H1 (cell line): ENCODE measurements around the gene TBC1D17. TPM values are rescaled to one million over a fixed set of nuclear protein-coding genes. Genes with fewer than 3 reads are reported as not detected.

ENCODE experiments used
- CEBPB ChIP-seq: IDR thresholded peaks from 2 replicates; pipeline ENCODE4 v1.6.1; 2012; ENCODE audit warnings: low read depth, low read length
- KDM1A ChIP-seq: fragments of 200-600, 300-600 bp; sonication (generic); IDR thresholded peaks from 2 replicates; pipeline ENCODE4 v1.7.1; 2016; ENCODE audit warnings: mild to moderate bottlenecking, low read length, borderline replicate concordance
- TCF12 ChIP-seq: IDR thresholded peaks from 2 replicates; pipeline ENCODE4 v1.6.1; 2011; ENCODE audit warnings: low read depth, mild to moderate bottlenecking, low read length
- ZNF274 ChIP-seq: IDR thresholded peaks from 2 replicates; pipeline ENCODE4 v1.7.0; 2012; ENCODE audit warnings: low read length, borderline replicate concordance; ENCODE audit errors: extremely low read depth
- polyA plus RNA-seq, 7 experiments: library from polyadenylated mRNA; depleted of rRNA in 3 of 7; stranded (reverse) in 5 of 7; unstranded in 2 of 7; fragments of >200 nt in 5 of 7; fragments of 200-250 nt in 2 of 7; gene quantifications; 1 replicate in 5 of 7; 2 replicates in 1 of 7; 4 replicates in 1 of 7; pipeline versions ENCODE4 v1.2.1 to v1.2.3, GENCODE V29; 2011 to 2013; ENCODE audit warnings: missing spikeins in 2 of 7, mixed read lengths in 2 of 7
- total RNA-seq: library from RNA; stranded (reverse); fragmentation: NEBNext Ultra II Directional; extraction: Animal tissue kit (Norgen Biotek cat#: 25700); gene quantifications from 2 replicates; pipeline ENCODE4 v1.2.1, GENCODE V29; 2021
- TF ChIP-seq, protein P1 (sequence below): fragments of 300-600 bp; sonication (generic); IDR thresholded peaks from 2 replicates; pipeline ENCODE4 v1.7.1; 2012; ENCODE audit warnings: low read length, moderate library complexity, mild to moderate bottlenecking, inconsistent platforms; ENCODE audit not compliant: insufficient replicate concordance
- TF ChIP-seq, protein P2 (sequence below), 3 experiments: IDR thresholded peaks; 1 replicate in 2 of 3; 2 replicates in 1 of 3; pipeline versions ENCODE4 v1.5.1 to v1.6.1; 2011; ENCODE audit warnings: low read length in 3 of 3, mild to moderate bottlenecking in 3 of 3, inconsistent platforms in 2 of 3, low read depth in 1 of 3, moderate library complexity in 1 of 3; ENCODE audit not compliant: insufficient read depth in 1 of 3; ENCODE audit errors: control extremely low read depth in 1 of 3

TBC1D17 gene
- total and polyA plus RNA-seq, 2 of the 8 experiments (the other 6 are each of a cell fraction or from before 2014, with no cell fraction given): 30.3 to 44.9 TPM

DNA sequence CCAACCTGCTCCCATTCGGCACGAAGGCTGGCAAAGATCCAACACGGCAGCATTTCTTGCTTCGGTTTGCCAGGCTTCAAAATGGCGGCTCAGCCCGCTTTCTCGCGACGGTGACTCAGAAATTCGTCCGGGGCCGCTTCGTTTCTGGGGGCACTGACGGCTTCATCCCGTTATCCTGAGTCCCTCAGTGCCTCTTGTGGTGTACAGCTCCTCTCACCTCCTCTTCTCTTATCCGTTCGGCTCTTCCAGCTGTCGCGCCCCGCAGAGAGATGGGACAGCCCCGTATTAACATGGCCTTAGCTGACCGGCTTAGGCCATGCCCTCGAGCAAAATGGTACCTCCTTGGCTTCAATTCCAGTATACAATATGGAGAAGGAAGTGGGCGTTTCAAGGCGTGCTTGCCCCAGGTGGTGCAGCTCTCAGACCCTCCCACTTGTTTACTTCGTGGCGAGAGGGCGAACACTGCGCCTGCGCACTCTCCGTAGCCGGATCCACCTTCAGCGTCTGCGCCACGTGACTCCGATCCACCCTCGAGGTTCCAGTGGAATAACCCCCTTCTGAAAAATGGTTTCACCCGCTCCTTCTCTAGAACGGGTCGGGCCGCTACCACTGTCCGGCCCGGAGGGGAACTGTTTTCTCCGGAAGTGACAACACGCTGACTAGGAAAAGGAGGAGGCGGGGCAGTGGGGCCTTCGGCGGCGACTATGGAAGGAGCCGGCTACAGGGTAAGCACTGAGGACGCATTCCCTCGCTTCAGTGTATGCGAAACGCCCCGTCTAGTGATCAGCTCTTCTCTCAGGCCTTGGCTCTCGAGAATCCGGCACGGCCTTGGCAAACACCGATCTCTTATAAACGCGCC, at the start of gene TBC1D17, which contains the start of gene AKT1S1 (continued):
- TF ChIP-seq, protein P1, sequence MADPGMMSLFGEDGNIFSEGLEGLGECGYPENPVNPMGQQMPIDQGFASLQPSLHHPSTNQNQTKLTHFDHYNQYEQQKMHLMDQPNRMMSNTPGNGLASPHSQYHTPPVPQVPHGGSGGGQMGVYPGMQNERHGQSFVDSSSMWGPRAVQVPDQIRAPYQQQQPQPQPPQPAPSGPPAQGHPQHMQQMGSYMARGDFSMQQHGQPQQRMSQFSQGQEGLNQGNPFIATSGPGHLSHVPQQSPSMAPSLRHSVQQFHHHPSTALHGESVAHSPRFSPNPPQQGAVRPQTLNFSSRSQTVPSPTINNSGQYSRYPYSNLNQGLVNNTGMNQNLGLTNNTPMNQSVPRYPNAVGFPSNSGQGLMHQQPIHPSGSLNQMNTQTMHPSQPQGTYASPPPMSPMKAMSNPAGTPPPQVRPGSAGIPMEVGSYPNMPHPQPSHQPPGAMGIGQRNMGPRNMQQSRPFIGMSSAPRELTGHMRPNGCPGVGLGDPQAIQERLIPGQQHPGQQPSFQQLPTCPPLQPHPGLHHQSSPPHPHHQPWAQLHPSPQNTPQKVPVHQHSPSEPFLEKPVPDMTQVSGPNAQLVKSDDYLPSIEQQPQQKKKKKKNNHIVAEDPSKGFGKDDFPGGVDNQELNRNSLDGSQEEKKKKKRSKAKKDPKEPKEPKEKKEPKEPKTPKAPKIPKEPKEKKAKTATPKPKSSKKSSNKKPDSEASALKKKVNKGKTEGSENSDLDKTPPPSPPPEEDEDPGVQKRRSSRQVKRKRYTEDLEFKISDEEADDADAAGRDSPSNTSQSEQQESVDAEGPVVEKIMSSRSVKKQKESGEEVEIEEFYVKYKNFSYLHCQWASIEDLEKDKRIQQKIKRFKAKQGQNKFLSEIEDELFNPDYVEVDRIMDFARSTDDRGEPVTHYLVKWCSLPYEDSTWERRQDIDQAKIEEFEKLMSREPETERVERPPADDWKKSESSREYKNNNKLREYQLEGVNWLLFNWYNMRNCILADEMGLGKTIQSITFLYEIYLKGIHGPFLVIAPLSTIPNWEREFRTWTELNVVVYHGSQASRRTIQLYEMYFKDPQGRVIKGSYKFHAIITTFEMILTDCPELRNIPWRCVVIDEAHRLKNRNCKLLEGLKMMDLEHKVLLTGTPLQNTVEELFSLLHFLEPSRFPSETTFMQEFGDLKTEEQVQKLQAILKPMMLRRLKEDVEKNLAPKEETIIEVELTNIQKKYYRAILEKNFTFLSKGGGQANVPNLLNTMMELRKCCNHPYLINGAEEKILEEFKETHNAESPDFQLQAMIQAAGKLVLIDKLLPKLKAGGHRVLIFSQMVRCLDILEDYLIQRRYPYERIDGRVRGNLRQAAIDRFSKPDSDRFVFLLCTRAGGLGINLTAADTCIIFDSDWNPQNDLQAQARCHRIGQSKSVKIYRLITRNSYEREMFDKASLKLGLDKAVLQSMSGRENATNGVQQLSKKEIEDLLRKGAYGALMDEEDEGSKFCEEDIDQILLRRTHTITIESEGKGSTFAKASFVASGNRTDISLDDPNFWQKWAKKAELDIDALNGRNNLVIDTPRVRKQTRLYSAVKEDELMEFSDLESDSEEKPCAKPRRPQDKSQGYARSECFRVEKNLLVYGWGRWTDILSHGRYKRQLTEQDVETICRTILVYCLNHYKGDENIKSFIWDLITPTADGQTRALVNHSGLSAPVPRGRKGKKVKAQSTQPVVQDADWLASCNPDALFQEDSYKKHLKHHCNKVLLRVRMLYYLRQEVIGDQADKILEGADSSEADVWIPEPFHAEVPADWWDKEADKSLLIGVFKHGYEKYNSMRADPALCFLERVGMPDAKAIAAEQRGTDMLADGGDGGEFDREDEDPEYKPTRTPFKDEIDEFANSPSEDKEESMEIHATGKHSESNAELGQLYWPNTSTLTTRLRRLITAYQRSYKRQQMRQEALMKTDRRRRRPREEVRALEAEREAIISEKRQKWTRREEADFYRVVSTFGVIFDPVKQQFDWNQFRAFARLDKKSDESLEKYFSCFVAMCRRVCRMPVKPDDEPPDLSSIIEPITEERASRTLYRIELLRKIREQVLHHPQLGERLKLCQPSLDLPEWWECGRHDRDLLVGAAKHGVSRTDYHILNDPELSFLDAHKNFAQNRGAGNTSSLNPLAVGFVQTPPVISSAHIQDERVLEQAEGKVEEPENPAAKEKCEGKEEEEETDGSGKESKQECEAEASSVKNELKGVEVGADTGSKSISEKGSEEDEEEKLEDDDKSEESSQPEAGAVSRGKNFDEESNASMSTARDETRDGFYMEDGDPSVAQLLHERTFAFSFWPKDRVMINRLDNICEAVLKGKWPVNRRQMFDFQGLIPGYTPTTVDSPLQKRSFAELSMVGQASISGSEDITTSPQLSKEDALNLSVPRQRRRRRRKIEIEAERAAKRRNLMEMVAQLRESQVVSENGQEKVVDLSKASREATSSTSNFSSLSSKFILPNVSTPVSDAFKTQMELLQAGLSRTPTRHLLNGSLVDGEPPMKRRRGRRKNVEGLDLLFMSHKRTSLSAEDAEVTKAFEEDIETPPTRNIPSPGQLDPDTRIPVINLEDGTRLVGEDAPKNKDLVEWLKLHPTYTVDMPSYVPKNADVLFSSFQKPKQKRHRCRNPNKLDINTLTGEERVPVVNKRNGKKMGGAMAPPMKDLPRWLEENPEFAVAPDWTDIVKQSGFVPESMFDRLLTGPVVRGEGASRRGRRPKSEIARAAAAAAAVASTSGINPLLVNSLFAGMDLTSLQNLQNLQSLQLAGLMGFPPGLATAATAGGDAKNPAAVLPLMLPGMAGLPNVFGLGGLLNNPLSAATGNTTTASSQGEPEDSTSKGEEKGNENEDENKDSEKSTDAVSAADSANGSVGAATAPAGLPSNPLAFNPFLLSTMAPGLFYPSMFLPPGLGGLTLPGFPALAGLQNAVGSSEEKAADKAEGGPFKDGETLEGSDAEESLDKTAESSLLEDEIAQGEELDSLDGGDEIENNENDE: no peak
- TF ChIP-seq, protein P2, sequence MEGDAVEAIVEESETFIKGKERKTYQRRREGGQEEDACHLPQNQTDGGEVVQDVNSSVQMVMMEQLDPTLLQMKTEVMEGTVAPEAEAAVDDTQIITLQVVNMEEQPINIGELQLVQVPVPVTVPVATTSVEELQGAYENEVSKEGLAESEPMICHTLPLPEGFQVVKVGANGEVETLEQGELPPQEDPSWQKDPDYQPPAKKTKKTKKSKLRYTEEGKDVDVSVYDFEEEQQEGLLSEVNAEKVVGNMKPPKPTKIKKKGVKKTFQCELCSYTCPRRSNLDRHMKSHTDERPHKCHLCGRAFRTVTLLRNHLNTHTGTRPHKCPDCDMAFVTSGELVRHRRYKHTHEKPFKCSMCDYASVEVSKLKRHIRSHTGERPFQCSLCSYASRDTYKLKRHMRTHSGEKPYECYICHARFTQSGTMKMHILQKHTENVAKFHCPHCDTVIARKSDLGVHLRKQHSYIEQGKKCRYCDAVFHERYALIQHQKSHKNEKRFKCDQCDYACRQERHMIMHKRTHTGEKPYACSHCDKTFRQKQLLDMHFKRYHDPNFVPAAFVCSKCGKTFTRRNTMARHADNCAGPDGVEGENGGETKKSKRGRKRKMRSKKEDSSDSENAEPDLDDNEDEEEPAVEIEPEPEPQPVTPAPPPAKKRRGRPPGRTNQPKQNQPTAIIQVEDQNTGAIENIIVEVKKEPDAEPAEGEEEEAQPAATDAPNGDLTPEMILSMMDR (IDR thresholded peaks at IDR 0.05; ENCODE audit: control extremely low read depth in 1 of 3, insufficient read depth in 1 of 3, low read depth in 1 of 3, low read length in 3 of 3): no peak
- TF ChIP-seq CEBPB: no peak
- no peak for TF ChIP-seq ZNF274
- TF ChIP-seq TCF12: 0 out of 2 replicates have a peak, but pooled peaks have one; percentile 12
- no peak for TF ChIP-seq KDM1A
